ENCODE results near the gene TNS3.

The TNS3 gene

GRCh38 chr7:47531584-47532492, 50.1 kb downstream of the TNS3 start:
- TF ChIP-seq, protein P1, sequence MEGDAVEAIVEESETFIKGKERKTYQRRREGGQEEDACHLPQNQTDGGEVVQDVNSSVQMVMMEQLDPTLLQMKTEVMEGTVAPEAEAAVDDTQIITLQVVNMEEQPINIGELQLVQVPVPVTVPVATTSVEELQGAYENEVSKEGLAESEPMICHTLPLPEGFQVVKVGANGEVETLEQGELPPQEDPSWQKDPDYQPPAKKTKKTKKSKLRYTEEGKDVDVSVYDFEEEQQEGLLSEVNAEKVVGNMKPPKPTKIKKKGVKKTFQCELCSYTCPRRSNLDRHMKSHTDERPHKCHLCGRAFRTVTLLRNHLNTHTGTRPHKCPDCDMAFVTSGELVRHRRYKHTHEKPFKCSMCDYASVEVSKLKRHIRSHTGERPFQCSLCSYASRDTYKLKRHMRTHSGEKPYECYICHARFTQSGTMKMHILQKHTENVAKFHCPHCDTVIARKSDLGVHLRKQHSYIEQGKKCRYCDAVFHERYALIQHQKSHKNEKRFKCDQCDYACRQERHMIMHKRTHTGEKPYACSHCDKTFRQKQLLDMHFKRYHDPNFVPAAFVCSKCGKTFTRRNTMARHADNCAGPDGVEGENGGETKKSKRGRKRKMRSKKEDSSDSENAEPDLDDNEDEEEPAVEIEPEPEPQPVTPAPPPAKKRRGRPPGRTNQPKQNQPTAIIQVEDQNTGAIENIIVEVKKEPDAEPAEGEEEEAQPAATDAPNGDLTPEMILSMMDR (conservative IDR thresholded peaks at IDR 0.05; ENCODE audit: low read depth, low read length) = no peak
- H3K4me3 ChIP-seq (ENCODE audit: low read depth, low read length) = no peak overlapping the region
- DNase-seq (ENCODE audit: low read depth) = no peak

- no peak overlapping the region for H3K4me3 ChIP-seq (ENCODE audit: low read depth, low read length)
- DNase-seq (ENCODE audit: low read depth) = no peak
- TF ChIP-seq, protein P1 (conservative IDR thresholded peaks at IDR 0.05; ENCODE audit: low read depth, low read length) = no peak
Observed at GRCh38 chr7:47529826-47530555, 51.9 kb downstream of the TNS3 start.

DNA sequence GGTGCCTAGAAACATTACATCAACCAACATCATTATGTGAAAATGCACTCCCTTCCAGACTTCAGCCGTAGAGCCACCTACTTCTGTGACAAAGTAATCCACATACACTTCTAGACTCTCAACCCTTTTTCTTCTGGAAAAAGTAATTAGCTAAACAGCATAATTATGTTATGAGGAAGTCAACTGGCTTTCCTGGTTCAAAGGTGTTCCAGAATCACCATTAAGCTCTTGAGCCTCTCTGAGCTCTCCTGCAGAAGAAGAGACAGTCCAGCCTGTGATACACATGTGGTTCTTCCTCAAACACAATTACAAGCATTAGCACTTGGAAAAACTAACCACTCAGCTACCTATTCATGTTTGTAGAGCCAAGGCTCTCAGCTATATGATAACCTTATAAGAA, 52.5 kb downstream of the TNS3 start:
- DNase-seq (ENCODE audit: low read depth) = no peak
- TF ChIP-seq, protein P1 (conservative IDR thresholded peaks at IDR 0.05; ENCODE audit: low read depth, low read length) = no peak
- no peak overlapping the region for H3K4me3 ChIP-seq (ENCODE audit: low read depth, low read length)

DNA sequence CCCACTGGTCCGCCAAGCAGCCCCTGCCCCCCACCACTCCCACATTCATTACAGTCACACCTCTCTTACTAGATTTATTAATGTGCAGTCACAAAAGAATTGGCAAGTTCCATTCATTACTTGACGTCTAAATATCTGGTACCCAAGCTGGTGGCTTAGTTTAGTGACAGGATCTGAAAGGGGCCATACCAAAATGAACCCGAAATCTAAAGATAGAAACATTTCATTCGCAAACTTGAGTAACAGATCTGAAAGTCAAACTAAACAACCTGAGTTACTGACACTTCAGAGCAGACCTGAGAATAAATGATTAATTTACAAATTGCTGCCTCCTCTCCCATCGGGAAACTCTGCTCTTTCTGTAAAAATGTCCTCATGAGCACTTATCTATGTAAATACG, 53.4 kb downstream of the TNS3 start:
- DNase-seq (ENCODE audit: low read depth) = no peak
- H3K4me3 ChIP-seq (ENCODE audit: low read depth, low read length) = no peak overlapping the region
- TF ChIP-seq, protein P1 (conservative IDR thresholded peaks at IDR 0.05; ENCODE audit: low read depth, low read length) = no peak

- TF ChIP-seq, protein P1 (conservative IDR thresholded peaks at IDR 0.05; ENCODE audit: low read depth, low read length) = no peak
- no peak overlapping the region for H3K4me3 ChIP-seq (ENCODE audit: low read depth, low read length)
- DNase-seq (ENCODE audit: low read depth) = no peak
Observed at GRCh38 chr7:47526466-47526865, 55.4 kb downstream of the TNS3 start.

DNA sequence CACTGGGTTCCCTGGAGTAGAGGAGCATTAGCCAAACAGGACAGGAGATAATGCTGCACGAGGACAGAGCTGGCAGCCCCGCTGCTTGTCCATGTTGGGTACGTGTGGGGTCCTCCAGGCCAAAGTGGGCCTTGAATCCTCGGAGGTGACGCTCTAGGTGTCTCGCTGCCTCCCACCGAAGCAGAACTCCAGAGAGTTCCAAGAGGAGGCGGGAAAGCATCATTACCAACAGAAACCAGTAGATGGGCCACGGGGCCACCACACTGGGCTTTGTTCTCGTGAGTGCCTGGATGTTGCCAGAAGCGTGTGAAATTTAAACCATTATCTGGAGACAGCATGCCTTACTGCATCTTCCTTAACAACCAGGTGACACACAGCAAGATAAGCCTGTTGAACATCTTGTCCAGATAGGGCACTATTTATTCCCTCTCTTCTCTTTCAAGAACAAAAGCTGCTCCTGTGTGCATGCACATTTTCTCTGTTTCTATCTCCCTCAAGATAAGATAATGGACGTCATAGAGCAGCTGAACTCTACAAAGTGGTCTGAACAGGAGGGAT, 56.8 kb downstream of the TNS3 start:
- no peak for DNase-seq (ENCODE audit: low read depth)
- no peak overlapping the region for H3K4me3 ChIP-seq (ENCODE audit: low read depth, low read length)
- TF ChIP-seq, protein P1 (conservative IDR thresholded peaks at IDR 0.05; ENCODE audit: low read depth, low read length) = no peak

Measured in choroid plexus epithelial cell (primary cell).